A673 (cell line): Measurements from ENCODE around the gene SEZ6L. TPM values are rescaled to one million over a fixed set of nuclear protein-coding genes. Genes with fewer than 3 reads are reported as not detected.

ENCODE experiments used
- BruUV-seq: library from RNA; stranded (reverse); fragments of 400-500 nt; replicated peaks from 2 replicates; lab custom pipeline; 2021; lab: Mats Ljungman, UMichigan
- CTCF ChIA-PET: fragments of 300-600 bp; sonication (Branson Sonifier 250); formaldehyde crosslinking; loops from one replicate; lab custom pipeline; 2022; ENCODE audit warnings: antibody characterized with exemption; lab: Charles Lee
- POLR2A ChIA-PET: fragments of 300-600 bp; sonication (Branson Sonifier 250); formaldehyde crosslinking; loops from one replicate; lab custom pipeline; 2022; ENCODE audit warnings: antibody characterized with exemption; ENCODE audit not compliant: low non-redundant PET; lab: Charles Lee
- DNase-seq: peaks from one replicate; pipeline ENCODE4 v3.0.0-alpha.2; 2015; ENCODE audit warnings: low spot score
- H3K27ac ChIP-seq: fragments of 200-600 bp; sonication (generic); 2 replicates; pipeline ENCODE4 v1.5.1; 2016; ENCODE audit warnings: mixed run types, low read depth, mild to moderate bottlenecking, mixed read lengths, antibody characterized with exemption, low read length; ENCODE audit not compliant: poor library complexity, severe bottlenecking
- H3K27me3 ChIP-seq: fragments of 200-600 bp; sonication (generic); replicated peaks from 2 replicates; pipeline ENCODE4 v1.6.1; 2017; ENCODE audit warnings: mixed run types, low read depth, mild to moderate bottlenecking, mixed read lengths, antibody characterized with exemption, low read length; ENCODE audit not compliant: insufficient read depth, poor library complexity
- H3K36me3 ChIP-seq: fragments of 200-600 bp; sonication (generic); 2 replicates; pipeline ENCODE4 v1.6.1; 2016; ENCODE audit warnings: mixed run types, mild to moderate bottlenecking, mixed read lengths, antibody characterized with exemption, low read length; ENCODE audit not compliant: insufficient read depth, poor library complexity, severe bottlenecking
- H3K4me1 ChIP-seq: fragments of 200-600 bp; sonication (generic); 2 replicates; pipeline ENCODE4 v1.6.1; 2017; ENCODE audit warnings: mixed run types, mild to moderate bottlenecking, mixed read lengths, antibody characterized with exemption, low read length; ENCODE audit not compliant: insufficient read depth, poor library complexity, severe bottlenecking
- H3K4me3 ChIP-seq: fragments of 200-600 bp; sonication (generic); 2 replicates; pipeline ENCODE4 v1.5.1; 2016; ENCODE audit warnings: low read depth, mixed run types, mild to moderate bottlenecking, mixed read lengths, low read length; ENCODE audit not compliant: poor library complexity, severe bottlenecking
- H3K9me3 ChIP-seq: fragments of 200-600 bp; sonication (generic); 2 replicates; pipeline ENCODE4 v1.6.1; 2016; ENCODE audit warnings: mixed run types, low read depth, mild to moderate bottlenecking, mixed read lengths, antibody characterized with exemption, low read length; ENCODE audit not compliant: poor library complexity, severe bottlenecking
- EZH2 ChIP-seq: fragments of 200-600 bp; sonication (generic); IDR thresholded peaks from 2 replicates; pipeline ENCODE4 v1.6.1; 2017; ENCODE audit warnings: borderline replicate concordance, low read depth, mild to moderate bottlenecking, mixed read lengths, antibody characterized with exemption, low read length; ENCODE audit not compliant: poor library complexity, severe bottlenecking
- intact Hi-C: fragments of 100-400 bp; cut with micrococcal nuclease; formaldehyde crosslinking; loops from one replicate; pipeline ENCODE4 v1.10.0; 2022; ENCODE audit not compliant: unreplicated experiment
- total RNA-seq: library from RNA; stranded (reverse); gene quantifications from 2 replicates; pipeline ENCODE4 v1.2.3, GENCODE V29; 2021
- TF ChIP-seq, protein P1 (sequence below): fragments of 300-800, 200-600 bp; sonication (generic); conservative IDR thresholded peaks from 2 replicates; pipeline ENCODE4 v1.5.1; 2017; ENCODE audit warnings: low read depth, mild to moderate bottlenecking, antibody characterized with exemption, low read length, moderate library complexity, mixed read lengths

The SEZ6L gene
- total RNA-seq, 1 experiment from 2014 or later: 6.3 TPM

DNA sequence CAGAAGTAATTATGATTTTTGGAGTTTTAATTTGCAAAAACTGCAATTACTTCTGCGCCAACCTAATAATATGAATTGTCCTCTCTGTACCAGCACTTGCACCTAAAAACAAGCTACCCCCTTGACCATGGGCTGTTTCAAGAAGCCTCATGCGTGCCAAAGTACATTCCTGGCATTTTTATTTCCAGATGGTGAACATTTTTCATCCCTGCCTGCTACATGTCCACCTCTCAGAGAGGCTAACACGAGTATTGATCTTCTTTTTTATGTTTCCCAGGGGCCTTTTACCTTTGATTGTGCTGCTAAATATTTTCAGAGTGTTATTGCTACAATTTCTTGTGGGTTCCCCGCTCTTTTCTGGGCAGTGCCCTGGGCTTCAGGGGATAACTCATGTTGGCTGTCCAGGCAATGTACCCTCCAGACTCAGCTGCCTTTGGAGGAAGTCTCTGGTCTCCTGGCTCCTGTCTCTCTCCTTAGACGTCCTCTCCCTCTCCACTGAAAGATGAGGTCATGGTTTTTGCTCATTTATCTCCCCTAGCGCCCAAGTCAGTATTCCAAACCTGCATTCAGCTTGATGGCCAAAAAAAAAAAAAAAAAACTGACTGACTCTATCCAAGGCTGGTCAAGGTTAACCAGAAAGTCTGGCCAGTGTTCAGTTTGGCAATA, 173.6 kb downstream of the SEZ6L start:
- intact Hi-C loops: no loop called here
- Histone ChIP-seq H3K4me3 (no peak overlapping the region), H3K4me1 (no peaks in the 10 kb centered on the region), H3K9me3 (no peaks in the 10 kb centered on the region), H3K27me3 (peaks cover 17% of the 10 kb centered on the region), H3K36me3 (no peaks in the 10 kb centered on the region), H3K27ac (no peak overlapping the region)
- TF ChIP-seq, protein P1, sequence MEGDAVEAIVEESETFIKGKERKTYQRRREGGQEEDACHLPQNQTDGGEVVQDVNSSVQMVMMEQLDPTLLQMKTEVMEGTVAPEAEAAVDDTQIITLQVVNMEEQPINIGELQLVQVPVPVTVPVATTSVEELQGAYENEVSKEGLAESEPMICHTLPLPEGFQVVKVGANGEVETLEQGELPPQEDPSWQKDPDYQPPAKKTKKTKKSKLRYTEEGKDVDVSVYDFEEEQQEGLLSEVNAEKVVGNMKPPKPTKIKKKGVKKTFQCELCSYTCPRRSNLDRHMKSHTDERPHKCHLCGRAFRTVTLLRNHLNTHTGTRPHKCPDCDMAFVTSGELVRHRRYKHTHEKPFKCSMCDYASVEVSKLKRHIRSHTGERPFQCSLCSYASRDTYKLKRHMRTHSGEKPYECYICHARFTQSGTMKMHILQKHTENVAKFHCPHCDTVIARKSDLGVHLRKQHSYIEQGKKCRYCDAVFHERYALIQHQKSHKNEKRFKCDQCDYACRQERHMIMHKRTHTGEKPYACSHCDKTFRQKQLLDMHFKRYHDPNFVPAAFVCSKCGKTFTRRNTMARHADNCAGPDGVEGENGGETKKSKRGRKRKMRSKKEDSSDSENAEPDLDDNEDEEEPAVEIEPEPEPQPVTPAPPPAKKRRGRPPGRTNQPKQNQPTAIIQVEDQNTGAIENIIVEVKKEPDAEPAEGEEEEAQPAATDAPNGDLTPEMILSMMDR: no peak
- TF ChIP-seq EZH2: no peak
- CTCF ChIA-PET: no interaction called here
- POLR2A ChIA-PET: no interaction called here
- no peak for DNase-seq
- BruUV-seq: no TSS peak

DNA sequence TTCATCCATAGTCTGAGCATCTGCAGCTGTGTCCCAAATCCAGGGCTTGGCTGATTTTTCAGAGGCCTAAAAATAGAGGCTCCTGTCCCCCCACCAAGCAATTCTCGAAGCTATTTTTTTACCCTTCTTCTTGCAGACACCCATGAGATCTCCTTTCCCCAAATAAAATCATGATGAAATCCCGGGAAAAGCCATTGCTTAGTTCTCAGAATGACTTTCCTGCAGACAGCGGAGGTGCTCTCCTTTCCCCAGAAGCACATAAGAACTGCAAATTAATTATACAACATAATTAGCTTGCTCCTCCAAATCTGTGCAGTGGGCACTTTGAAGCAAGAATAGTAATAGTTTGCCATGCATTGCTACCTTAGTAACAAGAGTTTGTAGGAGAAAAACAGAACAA, 176.2 kb downstream of the SEZ6L start:
- no peak overlapping the region for H3K27ac ChIP-seq
- CTCF ChIA-PET: no interaction called here
- no peaks in the 10 kb centered on the region for H3K4me1 ChIP-seq
- POLR2A ChIA-PET: no interaction called here
- DNase-seq: no peak
- H3K4me3 ChIP-seq: no peak overlapping the region
- intact Hi-C loops: no loop called here
- no peaks in the 10 kb centered on the region for H3K9me3 ChIP-seq
- H3K36me3 ChIP-seq: no peaks in the 10 kb centered on the region
- TF ChIP-seq, protein P1: no peak
- no peak for TF ChIP-seq EZH2
- no TSS peak for BruUV-seq
- peaks cover 10% of the 10 kb centered on the region for H3K27me3 ChIP-seq

DNA sequence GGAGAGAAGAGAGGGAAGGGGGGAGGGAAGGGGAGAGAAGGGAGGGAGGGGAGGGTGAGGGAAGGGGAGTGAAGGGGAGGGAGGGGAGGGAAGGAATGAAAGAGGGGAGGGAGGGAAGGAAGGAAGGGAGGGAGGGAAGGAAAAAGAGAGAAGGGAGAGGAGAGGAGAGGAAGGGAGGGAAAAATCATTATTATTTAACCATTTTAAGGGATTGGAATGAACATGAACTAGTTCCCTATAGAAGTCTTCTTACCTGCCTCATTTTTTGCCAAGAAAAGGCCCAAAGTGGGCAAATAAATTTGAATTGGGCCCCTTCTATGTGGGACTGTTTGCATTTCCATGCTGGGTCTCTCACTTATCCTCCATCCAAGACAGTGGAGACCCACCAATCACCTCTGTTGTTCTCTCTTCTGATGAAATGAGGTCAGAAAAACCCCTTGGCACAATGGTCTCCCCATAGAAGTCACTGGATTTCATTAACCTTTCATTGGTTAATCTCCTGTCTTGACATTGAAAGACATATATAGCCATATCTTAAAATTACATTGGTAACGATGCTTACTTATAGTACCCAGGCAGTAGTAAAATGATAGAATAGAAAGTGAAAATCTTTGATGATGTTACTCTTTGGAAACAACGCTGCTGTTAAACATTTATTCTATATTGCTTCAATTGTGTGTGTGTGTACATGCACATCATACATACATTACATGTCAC, 179.7 kb downstream of the SEZ6L start:
- TF ChIP-seq EZH2: no peak
- TF ChIP-seq, protein P1: no peak
- Histone ChIP-seq H3K9me3 (no peaks in the 10 kb centered on the region), H3K36me3 (no peaks in the 10 kb centered on the region), H3K4me3 (no peak overlapping the region), H3K27me3 (no peaks in the 10 kb centered on the region), H3K4me1 (no peaks in the 10 kb centered on the region), H3K27ac (no peak overlapping the region)
- intact Hi-C loops: no loop called here
- BruUV-seq: no TSS peak
- POLR2A ChIA-PET: no interaction called here
- CTCF ChIA-PET: no interaction called here
- no peak for DNase-seq
